ENCODE measurements around the gene PLXNA3.
A peak's percentile ranks its signal among the peaks of the same experiment; 100 is the strongest.
"Not testable (repeated sequence)": the region's sequence is repeated elsewhere in the genome, so short reads cannot be mapped to it uniquely, and the experiment has no call there.

PLXNA3 gene

GRCh38 chrX:154478728-154479622, 20.9 kb downstream of the PLXNA3 start, which contains the start of gene LAGE3:
Gene LAGE3, minus strand, starts transcription at chrX:154479281. Its CDS starts 366 bp downstream, at chrX:154478915.
- peak; percentile 80 to 92 (median 84) for DNase-seq (ENCODE audit: low read depth in 3 of 3)

- no peak for DNase-seq (ENCODE audit: low read depth in 3 of 3)
These were observed 23.1 kb downstream of the PLXNA3 start for GRCh38 chrX:154481195-154481594.

DNA sequence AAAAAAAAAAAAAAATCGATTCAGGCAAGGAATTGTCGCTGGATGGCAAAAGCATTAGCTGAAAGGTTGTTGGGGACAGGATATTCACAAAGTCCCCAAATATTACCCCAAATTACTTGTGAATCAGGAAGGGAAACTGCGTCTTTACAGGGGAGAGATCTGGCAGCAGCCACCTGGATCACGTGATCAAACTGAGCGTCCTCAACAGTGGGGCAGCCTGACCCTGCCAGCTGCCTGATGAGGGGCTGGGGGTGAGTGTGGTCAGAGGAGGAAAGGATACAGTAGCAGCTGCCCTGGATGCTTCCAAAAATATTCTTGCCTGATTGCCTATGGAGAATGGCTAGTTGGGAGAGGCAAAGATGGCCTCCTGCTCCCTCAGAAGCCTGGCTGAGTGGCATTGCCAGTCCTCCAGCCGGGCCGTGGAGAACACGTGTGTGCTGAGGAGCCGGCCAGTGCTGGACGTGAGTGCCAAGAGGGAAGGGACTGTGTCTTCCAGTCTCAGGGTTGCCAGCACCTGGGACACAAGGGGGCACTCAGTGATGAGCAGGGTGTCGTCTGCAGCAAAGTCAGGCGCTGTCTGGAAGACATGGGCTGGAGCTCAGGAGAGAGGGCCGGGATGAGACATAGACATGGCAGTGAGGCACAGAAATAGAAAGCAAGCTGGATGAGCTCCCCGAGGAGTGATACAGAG, 24.0 kb downstream of the PLXNA3 start:
- DNase-seq (ENCODE audit: low read depth in 3 of 3), result no peak

DNA sequence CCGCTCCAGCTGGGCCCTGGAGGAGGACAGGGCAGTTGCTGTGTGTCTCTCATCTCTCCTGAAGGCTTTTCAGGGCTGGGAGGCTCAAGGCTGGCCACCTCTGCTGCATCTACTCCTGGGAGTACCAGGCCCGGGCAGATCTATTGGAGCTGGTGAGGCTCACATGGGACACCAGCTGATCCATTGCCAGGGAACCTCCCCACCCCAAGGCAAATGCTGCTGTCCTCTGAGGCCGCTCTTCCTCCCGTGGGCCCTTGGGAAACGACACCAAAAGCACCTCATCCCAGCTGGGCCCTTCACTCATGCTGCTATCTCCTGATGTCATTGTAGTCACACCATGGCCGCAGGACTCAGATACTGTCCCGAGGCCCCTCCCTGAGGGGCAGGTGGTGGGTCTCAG, 24.7 kb downstream of the PLXNA3 start:
- DNase-seq (ENCODE audit: low read depth in 3 of 3), result no peak

GRCh38 chrX:154483325-154483724, 25.2 kb downstream of the PLXNA3 start:
- DNase-seq (ENCODE audit: low read depth in 3 of 3), result no peak

DNA sequence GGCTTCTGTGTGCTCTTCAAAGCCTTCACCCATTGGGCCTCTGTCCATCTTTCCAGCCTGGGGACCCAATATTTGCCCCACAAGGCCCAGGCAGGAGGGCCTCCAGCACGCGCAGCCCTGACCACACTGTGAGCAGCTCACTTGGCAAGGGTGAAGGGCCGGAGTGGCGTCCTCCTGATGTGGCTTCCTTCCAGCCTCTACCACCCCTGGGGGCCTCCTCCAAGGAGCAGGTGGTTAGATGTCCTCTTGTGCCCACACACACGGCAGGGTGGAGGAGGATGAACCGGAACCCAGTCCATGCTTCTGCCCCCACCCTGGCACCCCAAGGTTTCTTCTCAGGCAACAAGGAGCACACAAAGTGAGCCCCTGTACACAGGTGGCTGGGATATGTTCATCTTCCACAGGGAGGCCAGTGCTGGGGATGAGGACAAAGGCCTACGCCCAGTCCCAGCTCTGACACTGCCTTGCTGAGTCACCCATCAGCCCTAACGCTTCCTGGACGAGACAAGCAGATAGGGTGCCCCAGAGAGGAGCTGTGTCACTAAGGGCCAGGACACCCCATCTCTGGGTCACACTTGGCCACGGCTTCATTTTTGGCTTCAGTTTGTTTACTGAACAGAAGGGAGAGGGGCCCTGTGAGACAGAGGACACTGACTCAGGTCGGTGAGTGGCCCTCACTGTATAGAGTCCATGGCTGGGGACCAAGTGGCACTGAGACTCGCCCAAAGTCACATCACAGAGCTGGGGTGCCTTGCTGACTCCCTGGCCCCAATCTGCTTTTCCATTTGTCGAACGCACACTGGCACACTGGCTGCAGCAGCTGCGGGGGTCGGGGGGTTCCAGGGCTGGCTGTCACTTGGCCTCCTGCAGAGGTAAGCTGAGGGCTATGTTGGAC, 26.4 kb downstream of the PLXNA3 start:
- no peak for DNase-seq (ENCODE audit: low read depth in 3 of 3)

DNA sequence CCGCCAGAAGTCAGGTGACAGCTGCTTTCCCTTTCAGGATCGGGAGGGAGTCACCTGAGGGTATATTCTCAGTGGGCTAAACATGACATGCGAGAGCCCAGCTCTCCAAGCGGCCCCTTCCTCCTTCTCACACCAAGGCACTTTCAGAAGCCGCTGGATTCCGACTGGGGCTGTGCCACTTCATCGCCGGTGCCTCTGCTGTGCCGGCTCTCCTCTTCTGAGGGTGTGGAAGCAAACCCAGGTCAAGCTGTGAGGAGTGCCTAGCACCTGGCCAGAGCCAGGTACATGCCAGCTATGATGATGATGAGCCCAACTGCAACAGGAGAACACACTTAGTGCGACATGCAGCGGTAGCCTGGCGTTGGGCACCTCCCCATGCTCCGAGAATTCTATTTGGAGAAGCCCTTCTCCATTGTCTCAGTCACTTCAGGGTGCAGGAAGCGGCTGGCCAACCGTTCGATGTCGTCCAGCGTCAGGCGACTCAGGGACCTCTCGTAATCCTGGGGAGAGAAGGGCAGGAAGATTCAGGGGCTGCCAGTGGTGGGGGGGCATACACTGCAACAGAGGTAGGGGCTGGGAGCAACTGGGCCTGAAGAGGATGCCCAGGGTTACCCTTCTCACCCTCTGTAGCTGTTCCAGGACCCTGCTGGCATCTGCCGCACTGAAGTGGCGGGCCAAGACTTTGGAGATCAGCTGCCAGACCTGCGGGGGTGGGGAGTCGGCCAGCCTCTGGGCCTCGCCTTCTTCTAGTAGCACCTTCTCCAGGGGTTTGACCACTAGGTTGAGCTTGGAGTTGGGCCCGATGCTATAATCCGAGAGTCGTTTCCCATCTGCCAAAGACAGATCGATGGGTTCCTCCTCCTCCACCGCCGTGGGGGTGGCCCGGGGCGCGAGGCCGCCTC, 27.3 kb downstream of the PLXNA3 start:
- DNase-seq (ENCODE audit: low read depth in 3 of 3), result no peak

- peak in 1 of 3 experiments; percentile 24 for DNase-seq (ENCODE audit: low read depth in 3 of 3)
These were observed 27.9 kb downstream of the PLXNA3 start for GRCh38 chrX:154486052-154486395.

DNA sequence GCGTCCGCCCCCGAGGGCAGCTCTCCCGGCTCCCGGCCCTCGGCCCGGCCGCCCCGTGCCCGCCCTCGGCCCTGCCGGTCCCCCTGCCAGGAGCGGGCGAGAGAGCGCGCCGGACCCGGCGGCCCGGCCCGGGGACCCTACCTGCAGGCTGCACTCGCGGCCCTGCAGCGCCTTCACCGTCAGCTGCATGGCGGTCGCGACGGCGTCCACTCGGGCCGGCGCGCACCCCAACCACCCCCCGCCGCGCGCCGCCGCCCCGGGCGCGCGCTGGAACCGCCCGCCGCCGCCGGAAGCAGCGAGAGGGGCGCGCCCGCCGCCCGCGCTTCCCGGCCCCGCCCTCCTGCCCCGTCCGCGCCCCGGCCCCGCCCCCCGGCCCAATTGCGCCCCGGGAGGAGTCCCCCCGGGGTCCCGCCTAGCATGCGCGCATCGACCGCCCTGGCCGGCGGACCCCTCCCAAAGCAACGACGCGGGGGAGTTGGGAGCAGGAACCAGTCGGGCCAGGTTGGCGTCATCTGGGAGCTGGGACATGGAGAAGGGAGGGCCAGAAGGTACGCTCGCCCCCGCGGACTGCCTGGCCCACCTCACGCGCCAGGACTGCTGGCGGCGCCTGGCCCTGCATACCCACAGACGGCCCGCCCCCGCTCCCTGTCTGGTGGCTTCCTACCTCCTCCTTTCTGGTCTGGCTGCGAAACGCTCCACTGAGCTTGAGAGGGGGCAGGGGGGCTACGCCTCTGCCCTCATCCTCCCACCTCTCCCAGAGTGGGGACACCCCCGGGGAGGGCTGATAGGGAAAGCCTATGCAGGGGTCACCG, 28.5 kb downstream of the PLXNA3 start, which contains the start of gene UBL4A:
Gene UBL4A (minus strand): TSS at position 220 of the 812 bp plus-strand sequence. CDS start 31 bp downstream, at position 189.
- DNase-seq (ENCODE audit: low read depth in 3 of 3), result peak in 2 of 3 experiments; percentile 26 to 51

DNA sequence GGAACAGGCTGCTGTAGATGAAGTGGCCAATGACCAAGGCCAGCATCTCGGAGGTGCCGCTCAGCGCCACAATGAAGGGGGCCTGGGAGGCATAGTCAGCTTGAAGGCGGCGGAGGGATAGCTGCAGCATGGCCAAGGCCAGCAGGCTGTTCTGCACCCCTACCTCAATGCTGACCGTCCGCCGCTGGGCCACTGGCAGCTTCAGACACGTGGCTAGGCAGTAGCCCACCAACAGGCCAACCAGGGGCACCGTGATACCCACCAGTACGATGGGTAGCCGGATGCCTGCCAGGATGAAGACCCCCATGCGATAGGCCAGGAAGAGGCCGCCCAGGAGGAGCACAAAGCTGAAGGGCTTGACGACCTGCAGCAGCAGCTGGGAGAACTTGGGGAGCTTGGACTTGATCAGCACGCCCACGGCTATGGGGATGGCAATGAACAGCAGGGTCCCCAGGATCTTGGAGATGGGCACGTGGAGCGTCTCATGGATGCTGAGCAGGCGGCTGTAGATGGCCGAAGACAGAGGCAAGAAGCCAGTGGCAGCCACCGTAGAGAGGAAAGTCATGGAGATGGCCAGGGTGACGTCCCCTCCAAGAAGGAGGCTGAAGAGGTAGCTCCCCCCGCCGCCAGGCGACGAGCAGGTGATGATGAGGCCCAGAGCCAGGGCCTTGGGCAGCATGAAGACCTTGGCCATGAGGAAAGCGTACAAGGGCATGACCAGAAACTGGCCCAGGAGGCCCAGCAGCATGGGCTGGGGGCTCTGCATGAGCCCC, 29.6 kb downstream of the PLXNA3 start:
- DNase-seq (ENCODE audit: low read depth in 3 of 3), result no peak

DNA sequence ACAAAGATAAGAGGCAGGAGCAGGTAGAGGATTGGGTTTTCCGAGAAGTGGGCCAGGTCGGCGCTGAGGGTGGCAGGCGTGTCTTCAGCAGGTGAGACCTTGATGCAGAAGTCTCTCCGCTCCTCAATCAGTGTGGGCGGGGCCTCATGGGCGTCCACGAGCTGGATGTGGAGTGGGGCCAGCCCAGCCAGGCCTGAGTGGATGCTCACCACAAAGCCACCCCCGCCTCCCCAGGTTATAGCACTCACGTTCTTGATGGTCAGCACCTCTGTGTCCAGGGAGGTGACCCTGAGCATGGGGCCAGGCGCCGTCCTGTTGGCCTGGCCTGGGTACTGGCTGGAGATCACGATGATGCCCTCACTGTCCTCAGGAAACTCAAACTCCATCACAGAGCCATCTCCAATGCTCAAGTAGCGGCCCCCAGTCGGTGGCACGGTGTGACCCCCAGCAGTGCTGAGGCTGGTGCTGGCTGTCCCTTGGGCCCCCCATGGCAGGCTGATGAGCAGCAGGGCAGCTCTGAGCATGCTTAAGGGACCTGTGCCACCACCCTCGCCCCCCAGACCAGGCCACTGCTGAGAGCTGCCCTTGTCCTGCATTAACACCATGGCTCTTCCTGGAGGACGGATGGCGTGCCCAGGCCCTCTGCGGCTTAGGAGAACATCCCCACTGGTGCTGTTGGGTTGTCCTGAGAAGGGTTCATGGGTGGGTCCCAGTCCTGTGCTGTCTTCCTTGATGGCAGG, 30.4 kb downstream of the PLXNA3 start:
- DNase-seq (ENCODE audit: low read depth in 3 of 3), result no peak

DNA sequence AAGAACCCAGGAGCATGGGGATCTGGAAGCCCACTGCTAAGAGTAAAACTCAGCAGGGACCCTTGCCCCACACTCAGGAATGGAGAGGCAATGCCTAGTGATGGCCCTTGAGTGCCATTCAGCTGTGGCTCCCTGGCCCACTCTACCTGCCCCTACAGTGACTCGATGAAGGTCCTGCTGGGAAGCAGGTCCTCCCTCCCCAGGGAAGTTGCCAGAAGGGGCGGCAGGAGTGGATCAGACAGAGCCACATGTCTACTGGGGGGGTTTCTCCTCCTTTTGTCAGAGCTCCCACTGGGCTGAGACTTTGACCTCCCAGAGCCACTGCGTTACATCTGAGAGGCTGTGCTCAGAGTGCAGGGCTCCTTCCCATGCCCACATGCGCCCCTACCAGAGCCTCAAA, 31.1 kb downstream of the PLXNA3 start:
- DNase-seq (ENCODE audit: low read depth in 3 of 3), result no peak

- no peak for DNase-seq (ENCODE audit: low read depth in 3 of 3)
These were observed 31.9 kb downstream of the PLXNA3 start for GRCh38 chrX:154490021-154490413.

- DNase-seq (ENCODE audit: low read depth in 3 of 3), result peak; percentile 72 to 88 (median 73)
These were observed 32.5 kb downstream of the PLXNA3 start, which contains the start of gene SLC10A3 for GRCh38 chrX:154490414-154491083. Gene SLC10A3, minus strand, starts transcription at chrX:154490629. Its CDS starts 1,689 bp downstream, at chrX:154488940.

GRCh38 chrX:154494715-154495114, 36.6 kb downstream of the PLXNA3 start:
- no peak for DNase-seq (ENCODE audit: low read depth in 3 of 3)

- DNase-seq (ENCODE audit: low read depth in 3 of 3), result no peak
These were observed 37.4 kb downstream of the PLXNA3 start for GRCh38 chrX:154495472-154495922.

GRCh38 chrX:154496591-154497137, 38.6 kb downstream of the PLXNA3 start:
- DNase-seq (ENCODE audit: low read depth in 3 of 3), result not testable (repeated sequence)
